Liver (tissue), 9 donors: Measurements from ENCODE around the gene PCDHGB4. TPM values are rescaled to one million over a fixed set of nuclear protein-coding genes. Genes with fewer than 3 reads are reported as not detected.

Experiments used
- DNase-seq: peaks from one replicate; pipeline ENCODE4 v3.0.0-alpha.2; 2017; ENCODE audit warnings: low spot score
- H3K27ac ChIP-seq, 2 donors: one replicate each; pipeline ENCODE4 v1.7.0; 2013; ENCODE audit warnings: inconsistent platforms in 2 of 2, low read length in 2 of 2, control low read depth in 1 of 2, low read depth in 1 of 2, mild to moderate bottlenecking in 1 of 2
- H3K27me3 ChIP-seq, 4 donors: one replicate each; pipeline versions ENCODE4 v1.6.1 to v1.7.0; 2013; ENCODE audit warnings: low read length in 3 of 4, inconsistent platforms in 1 of 4, mild to moderate bottlenecking in 1 of 4, moderate library complexity in 1 of 4; ENCODE audit not compliant: control insufficient read depth in 4 of 4, insufficient read depth in 4 of 4
- H3K36me3 ChIP-seq, 4 donors: one replicate each; pipeline versions ENCODE4 v1.6.1 to v1.7.0; 2013; ENCODE audit warnings: low read length in 3 of 4, mild to moderate bottlenecking in 3 of 4, low read depth in 1 of 4, moderate library complexity in 1 of 4; ENCODE audit not compliant: control insufficient read depth in 4 of 4, insufficient read depth in 3 of 4
- H3K4me1 ChIP-seq, 4 donors: one replicate each; pipeline versions ENCODE4 v1.6.1 to v1.7.0; 2013; ENCODE audit warnings: low read length in 3 of 4, mild to moderate bottlenecking in 3 of 4, moderate library complexity in 1 of 4; ENCODE audit not compliant: control insufficient read depth in 4 of 4, insufficient read depth in 4 of 4
- H3K4me3 ChIP-seq, 3 donors: one replicate each; pipeline versions ENCODE4 v1.6.1 to v1.7.0; 2013; ENCODE audit warnings: low read length in 3 of 3, control low read depth in 1 of 3, low read depth in 1 of 3, mild to moderate bottlenecking in 1 of 3
- H3K9ac ChIP-seq, 2 donors: one replicate each; pipeline ENCODE4 v1.7.0; 2013; ENCODE audit warnings: low read length in 2 of 2, mild to moderate bottlenecking in 2 of 2, moderate library complexity in 2 of 2, control low read depth in 1 of 2, low read depth in 1 of 2
- H3K9me3 ChIP-seq, 4 donors: one replicate each; pipeline versions ENCODE4 v1.6.1 to v1.7.0; 2013; ENCODE audit warnings: low read length in 3 of 4; ENCODE audit not compliant: control insufficient read depth in 4 of 4
- EGR1 ChIP-seq, 2 donors: IDR thresholded peaks; 2 replicates each; pipeline ENCODE4 v1.6.1; 2016 to 2018; ENCODE audit warnings: antibody characterized with exemption in 2 of 2, low read depth in 2 of 2
- FOXA1 ChIP-seq: IDR thresholded peaks from 2 replicates; pipeline ENCODE4 v1.6.1; 2016; ENCODE audit warnings: antibody characterized with exemption
- FOXA2 ChIP-seq: IDR thresholded peaks from 2 replicates; pipeline ENCODE4 v1.6.1; 2016; ENCODE audit warnings: antibody characterized with exemption
- HNF4A ChIP-seq, 2 donors: conservative IDR thresholded peaks; 2 replicates each; pipeline ENCODE4 v1.6.1; 2016; ENCODE audit warnings: antibody characterized with exemption in 2 of 2, mild to moderate bottlenecking in 2 of 2
- HNF4G ChIP-seq: IDR thresholded peaks from 2 replicates; pipeline ENCODE4 v1.6.1; 2016; ENCODE audit warnings: antibody characterized with exemption
- JUND ChIP-seq, 2 donors: IDR thresholded peaks; 2 replicates each; pipeline ENCODE4 v1.6.1; 2016; ENCODE audit warnings: antibody characterized with exemption in 2 of 2
- NR2F2 ChIP-seq: IDR thresholded peaks from 2 replicates; pipeline ENCODE4 v1.6.1; 2016; ENCODE audit warnings: antibody characterized with exemption
- RAD21 ChIP-seq, 2 donors: IDR thresholded peaks; 2 replicates each; pipeline ENCODE4 v1.6.1; 2016; ENCODE audit warnings: antibody characterized with exemption in 2 of 2, mild to moderate bottlenecking in 2 of 2
- RXRA ChIP-seq, 2 donors: IDR thresholded peaks; 2 replicates each; pipeline ENCODE4 v1.6.1; 2017 to 2018; ENCODE audit warnings: antibody characterized with exemption in 2 of 2, mild to moderate bottlenecking in 1 of 2
- SP1 ChIP-seq: IDR thresholded peaks from 2 replicates; pipeline ENCODE4 v1.6.1; 2018; ENCODE audit warnings: antibody characterized with exemption, mild to moderate bottlenecking
- TAF1 ChIP-seq: conservative IDR thresholded peaks from 2 replicates; pipeline ENCODE4 v1.6.1; 2016; ENCODE audit warnings: antibody characterized with exemption, mild to moderate bottlenecking
- YY1 ChIP-seq: IDR thresholded peaks from 2 replicates; pipeline ENCODE4 v1.6.1; 2016; ENCODE audit warnings: antibody characterized with exemption, mild to moderate bottlenecking
- WGBS: extraction: QIAGEN DNeasy Blood & Tissue Kit; methylation state at CpG from one replicate; pipeline ENCODE4 v1.1.7; 2013; 5-methylcytosine and 5-hydroxymethylcytosine counted together
- polyA plus RNA-seq, 2 donors: library from polyadenylated mRNA; stranded (reverse) in 1 of 2; unstranded in 1 of 2; fragments of 200-250 nt in 1 of 2; fragments of >200 nt in 1 of 2; fragmentation: Nextera tagmentation in 1 of 2; extraction: Ambion mirVana in 1 of 2; gene quantifications; one replicate each; pipeline versions ENCODE4 v1.2.1 to v1.2.3, GENCODE V29; 2013 to 2015
- total RNA-seq, 2 donors: library from RNA; depleted of rRNA; stranded (reverse); fragments of >200 nt; gene quantifications; one replicate each; pipeline ENCODE4 v1.2.3, GENCODE V29; 2014
- TF ChIP-seq, protein P1 (sequence below): IDR thresholded peaks from 2 replicates; pipeline ENCODE4 v1.6.1; 2016; ENCODE audit warnings: antibody characterized with exemption
- TF ChIP-seq, protein P2 (sequence below): IDR thresholded peaks from 2 replicates; pipeline ENCODE4 v1.6.1; 2016; ENCODE audit warnings: antibody characterized with exemption, mild to moderate bottlenecking
- TF ChIP-seq, protein P3 (sequence below): IDR thresholded peaks from 2 replicates; pipeline ENCODE4 v1.6.1; 2016; ENCODE audit warnings: antibody characterized with exemption
- TF ChIP-seq, protein P4 (sequence below): fragments of 150-350 bp; IDR thresholded peaks from 2 replicates; pipeline ENCODE4 v1.5.1; 2017; ENCODE audit warnings: improper control_type of control experiment, low read depth, low read length; ENCODE audit not compliant: missing input control
- donor health status: healthy.
- donor health status: healthy.
- donor health status: healthy.
- donor health status: healthy.
- donor health status: healthy.

PCDHGB4 gene
- total and polyA plus RNA-seq, 4 donors = 0.76 to 2.8 (median 1.6) TPM

DNA sequence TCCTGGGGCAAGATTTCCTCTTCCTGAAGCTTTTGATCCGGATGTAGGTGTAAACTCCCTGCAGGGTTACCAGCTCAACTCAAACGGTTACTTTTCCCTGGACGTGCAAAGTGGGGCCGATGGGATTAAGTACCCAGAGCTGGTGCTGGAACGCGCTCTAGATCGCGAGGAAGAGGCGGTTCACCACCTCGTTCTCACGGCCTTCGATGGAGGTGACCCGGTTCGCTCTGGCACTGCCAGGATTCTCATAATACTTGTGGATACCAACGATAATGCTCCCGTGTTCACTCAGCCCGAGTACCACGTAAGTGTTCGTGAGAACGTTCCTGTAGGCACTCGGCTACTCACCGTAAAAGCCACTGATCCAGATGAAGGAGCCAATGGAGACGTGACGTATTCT, 31.9 kb upstream of the PCDHGB4 start:
- Histone ChIP-seq H3K4me1 (no peaks in the 10 kb centered on the region), H3K27ac (no peak overlapping the region), H3K9me3 (peaks cover 32 to 69% (median 47%) of the 10 kb centered on the region in 4 donors), H3K27me3 (peaks cover 0 to 2% (median 0%) of the 10 kb centered on the region in 4 donors), H3K36me3 (peaks cover 0 to 3% (median 0%) of the 10 kb centered on the region in 4 donors), H3K4me3 (peak overlapping the region in 2 of 3 donors; percentile 29 to 45), H3K9ac (no peak overlapping the region)
- DNase-seq = no peak
- TF ChIP-seq RAD21 (IDR thresholded peaks at IDR 0.05) = no peak
- TF ChIP-seq YY1 = no peak
- TF ChIP-seq FOXA1 = no peak
- TF ChIP-seq, protein P1, sequence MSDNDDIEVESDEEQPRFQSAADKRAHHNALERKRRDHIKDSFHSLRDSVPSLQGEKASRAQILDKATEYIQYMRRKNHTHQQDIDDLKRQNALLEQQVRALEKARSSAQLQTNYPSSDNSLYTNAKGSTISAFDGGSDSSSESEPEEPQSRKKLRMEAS = no peak
- TF ChIP-seq, protein P2, sequence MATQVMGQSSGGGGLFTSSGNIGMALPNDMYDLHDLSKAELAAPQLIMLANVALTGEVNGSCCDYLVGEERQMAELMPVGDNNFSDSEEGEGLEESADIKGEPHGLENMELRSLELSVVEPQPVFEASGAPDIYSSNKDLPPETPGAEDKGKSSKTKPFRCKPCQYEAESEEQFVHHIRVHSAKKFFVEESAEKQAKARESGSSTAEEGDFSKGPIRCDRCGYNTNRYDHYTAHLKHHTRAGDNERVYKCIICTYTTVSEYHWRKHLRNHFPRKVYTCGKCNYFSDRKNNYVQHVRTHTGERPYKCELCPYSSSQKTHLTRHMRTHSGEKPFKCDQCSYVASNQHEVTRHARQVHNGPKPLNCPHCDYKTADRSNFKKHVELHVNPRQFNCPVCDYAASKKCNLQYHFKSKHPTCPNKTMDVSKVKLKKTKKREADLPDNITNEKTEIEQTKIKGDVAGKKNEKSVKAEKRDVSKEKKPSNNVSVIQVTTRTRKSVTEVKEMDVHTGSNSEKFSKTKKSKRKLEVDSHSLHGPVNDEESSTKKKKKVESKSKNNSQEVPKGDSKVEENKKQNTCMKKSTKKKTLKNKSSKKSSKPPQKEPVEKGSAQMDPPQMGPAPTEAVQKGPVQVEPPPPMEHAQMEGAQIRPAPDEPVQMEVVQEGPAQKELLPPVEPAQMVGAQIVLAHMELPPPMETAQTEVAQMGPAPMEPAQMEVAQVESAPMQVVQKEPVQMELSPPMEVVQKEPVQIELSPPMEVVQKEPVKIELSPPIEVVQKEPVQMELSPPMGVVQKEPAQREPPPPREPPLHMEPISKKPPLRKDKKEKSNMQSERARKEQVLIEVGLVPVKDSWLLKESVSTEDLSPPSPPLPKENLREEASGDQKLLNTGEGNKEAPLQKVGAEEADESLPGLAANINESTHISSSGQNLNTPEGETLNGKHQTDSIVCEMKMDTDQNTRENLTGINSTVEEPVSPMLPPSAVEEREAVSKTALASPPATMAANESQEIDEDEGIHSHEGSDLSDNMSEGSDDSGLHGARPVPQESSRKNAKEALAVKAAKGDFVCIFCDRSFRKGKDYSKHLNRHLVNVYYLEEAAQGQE = no peak
- TF ChIP-seq TAF1 = no peak
- TF ChIP-seq EGR1 (IDR thresholded peaks at IDR 0.05; ENCODE audit: low read depth in 2 of 2) = no peak
- 38% methylated on average over 24 of the region's 24 CpGs for WGBS

DNA sequence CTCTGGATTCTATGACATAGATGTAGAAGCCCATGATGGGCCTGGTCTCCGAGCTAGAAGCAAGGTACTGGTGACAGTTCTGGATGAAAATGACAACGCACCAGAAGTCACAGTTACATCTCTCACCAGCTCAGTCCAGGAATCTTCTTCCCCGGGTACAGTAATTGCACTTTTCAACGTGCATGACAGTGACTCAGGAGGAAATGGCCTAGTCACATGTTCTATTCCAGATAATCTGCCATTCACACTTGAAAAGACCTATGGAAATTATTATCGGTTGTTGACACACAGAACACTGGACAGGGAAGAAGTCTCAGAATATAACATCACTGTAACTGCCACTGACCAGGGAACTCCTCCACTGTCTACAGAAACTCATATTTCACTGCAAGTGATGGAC, 31.4 kb upstream of the PCDHGB4 start:
- H3K27ac ChIP-seq = no peak overlapping the region
- TF ChIP-seq EGR1 (IDR thresholded peaks at IDR 0.05; ENCODE audit: low read depth in 2 of 2) (no peak), RXRA (IDR thresholded peaks at IDR 0.05) (no peak), SP1 (no peak)
- TF ChIP-seq, protein P1 = no peak
- no peak overlapping the region for H3K9ac ChIP-seq
- H3K36me3 ChIP-seq = peaks cover 0 to 3% (median 0%) of the 10 kb centered on the region in 4 donors
- no peak for DNase-seq
- 60% methylated on average over 5 of the region's 5 CpGs for WGBS
- no peaks in the 10 kb centered on the region for H3K4me1 ChIP-seq
- peaks cover 0 to 2% (median 0%) of the 10 kb centered on the region in 4 donors for H3K27me3 ChIP-seq
- H3K9me3 ChIP-seq = peaks cover 36 to 69% (median 47%) of the 10 kb centered on the region in 4 donors
- peak overlapping the region in 1 of 3 donors; percentile 1 for H3K4me3 ChIP-seq

DNA sequence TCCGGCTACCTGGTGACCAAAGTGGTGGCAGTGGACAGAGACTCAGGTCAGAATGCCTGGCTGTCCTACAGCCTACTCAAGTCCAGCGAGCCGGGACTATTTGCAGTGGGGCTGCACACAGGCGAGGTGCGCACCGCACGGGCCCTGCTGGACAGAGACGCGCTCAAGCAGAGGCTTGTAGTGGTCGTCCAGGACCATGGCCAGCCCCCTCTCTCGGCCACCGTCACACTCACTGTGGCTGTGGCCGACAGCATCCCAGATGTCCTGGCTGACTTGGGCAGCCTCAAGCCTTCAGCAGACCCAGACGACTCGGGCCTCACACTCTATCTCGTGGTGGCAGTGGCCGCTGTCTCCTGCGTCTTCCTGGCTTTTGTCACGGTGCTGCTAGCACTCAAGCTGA, 30.5 kb upstream of the PCDHGB4 start:
- 35% methylated on average over 19 of the region's 19 CpGs for WGBS
- Histone ChIP-seq H3K27me3 (peaks cover 0 to 2% (median 0%) of the 10 kb centered on the region in 4 donors), H3K27ac (no peak overlapping the region), H3K4me3 (peak overlapping the region in 2 of 3 donors; percentile 1 to 48), H3K9me3 (peaks cover 34 to 69% (median 47%) of the 10 kb centered on the region in 4 donors), H3K9ac (no peak overlapping the region), H3K4me1 (no peaks in the 10 kb centered on the region), H3K36me3 (peaks cover 0 to 3% (median 0%) of the 10 kb centered on the region in 4 donors)
- DNase-seq = no peak
- TF ChIP-seq JUND (IDR thresholded peaks at IDR 0.05) (no peak), TAF1 (no peak), FOXA2 (no peak), SP1 (no peak), FOXA1 (no peak), NR2F2 (no peak), EGR1 (IDR thresholded peaks at IDR 0.05; ENCODE audit: low read depth in 2 of 2) (no peak), HNF4A (conservative IDR thresholded peaks at IDR 0.05) (no peak), RAD21 (IDR thresholded peaks at IDR 0.05) (no peak), RXRA (IDR thresholded peaks at IDR 0.05) (no peak), HNF4G (no peak)
- TF ChIP-seq, protein P2 = no peak
- TF ChIP-seq, protein P3, sequence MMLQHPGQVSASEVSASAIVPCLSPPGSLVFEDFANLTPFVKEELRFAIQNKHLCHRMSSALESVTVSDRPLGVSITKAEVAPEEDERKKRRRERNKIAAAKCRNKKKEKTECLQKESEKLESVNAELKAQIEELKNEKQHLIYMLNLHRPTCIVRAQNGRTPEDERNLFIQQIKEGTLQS = no peak
- TF ChIP-seq, protein P4, sequence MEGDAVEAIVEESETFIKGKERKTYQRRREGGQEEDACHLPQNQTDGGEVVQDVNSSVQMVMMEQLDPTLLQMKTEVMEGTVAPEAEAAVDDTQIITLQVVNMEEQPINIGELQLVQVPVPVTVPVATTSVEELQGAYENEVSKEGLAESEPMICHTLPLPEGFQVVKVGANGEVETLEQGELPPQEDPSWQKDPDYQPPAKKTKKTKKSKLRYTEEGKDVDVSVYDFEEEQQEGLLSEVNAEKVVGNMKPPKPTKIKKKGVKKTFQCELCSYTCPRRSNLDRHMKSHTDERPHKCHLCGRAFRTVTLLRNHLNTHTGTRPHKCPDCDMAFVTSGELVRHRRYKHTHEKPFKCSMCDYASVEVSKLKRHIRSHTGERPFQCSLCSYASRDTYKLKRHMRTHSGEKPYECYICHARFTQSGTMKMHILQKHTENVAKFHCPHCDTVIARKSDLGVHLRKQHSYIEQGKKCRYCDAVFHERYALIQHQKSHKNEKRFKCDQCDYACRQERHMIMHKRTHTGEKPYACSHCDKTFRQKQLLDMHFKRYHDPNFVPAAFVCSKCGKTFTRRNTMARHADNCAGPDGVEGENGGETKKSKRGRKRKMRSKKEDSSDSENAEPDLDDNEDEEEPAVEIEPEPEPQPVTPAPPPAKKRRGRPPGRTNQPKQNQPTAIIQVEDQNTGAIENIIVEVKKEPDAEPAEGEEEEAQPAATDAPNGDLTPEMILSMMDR = no peak
